Measurements from ENCODE around the gene HIRIP3.

GRCh38 chr16:29993191-29993902 is 2.1 kb downstream of the HIRIP3 start:
- no peak for TF ChIP-seq CTCF (IDR thresholded peaks at IDR 0.05)
- TF ChIP-seq EZH2 (IDR thresholded peaks at IDR 0.05): no peak
